Breast epithelium (tissue), 3 donors: ENCODE data around the gene ROR2.

Experiments used
- CTCF ChIP-seq, 3 donors: fragments of 450-650 bp; IDR thresholded peaks; one replicate each; pipeline ENCODE4 v1.5.1; 2016 to 2017; ENCODE audit warnings: antibody characterized with exemption in 3 of 3, mild to moderate bottlenecking in 3 of 3, moderate library complexity in 3 of 3
- POLR2A ChIP-seq: fragments of 450-650 bp; IDR thresholded peaks from one replicate; pipeline ENCODE4 v1.6.1; 2016; ENCODE audit warnings: antibody characterized with exemption, mild to moderate bottlenecking, moderate library complexity
- POLR2AphosphoS5 ChIP-seq, 3 donors: sonication (generic); formaldehyde crosslinking; IDR thresholded peaks; one replicate each; pipeline ENCODE4 v1.6.1; 2017; ENCODE audit warnings: antibody characterized with exemption in 3 of 3

DNA sequence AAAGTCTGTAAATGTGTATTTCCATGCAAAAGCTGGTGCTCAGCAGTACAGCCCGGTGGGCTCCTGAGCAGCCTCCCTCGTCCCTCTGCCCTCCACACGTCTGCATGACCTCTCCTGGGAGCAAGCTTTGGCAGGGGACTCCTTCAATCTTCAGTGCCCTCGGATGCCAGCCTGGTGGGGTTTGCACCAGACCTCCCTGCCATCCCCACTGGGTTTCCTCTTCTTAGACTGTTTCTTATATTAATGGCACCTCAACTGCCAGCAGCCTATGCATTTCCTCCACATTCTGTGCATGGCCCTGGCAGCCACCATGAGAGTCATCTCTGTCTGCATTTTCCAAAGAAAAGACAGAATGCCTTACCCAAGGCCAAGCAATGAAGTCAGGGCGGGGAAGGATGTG is 108.4 kb downstream of the ROR2 start:
- TF ChIP-seq CTCF (IDR thresholded peaks at IDR 0.05) (no peak), POLR2AphosphoS5 (IDR thresholded peaks at IDR 0.05) (no peak), POLR2A (no peak)
